Measurements from ENCODE around the gene ATP4A.

ATP4A gene

DNA sequence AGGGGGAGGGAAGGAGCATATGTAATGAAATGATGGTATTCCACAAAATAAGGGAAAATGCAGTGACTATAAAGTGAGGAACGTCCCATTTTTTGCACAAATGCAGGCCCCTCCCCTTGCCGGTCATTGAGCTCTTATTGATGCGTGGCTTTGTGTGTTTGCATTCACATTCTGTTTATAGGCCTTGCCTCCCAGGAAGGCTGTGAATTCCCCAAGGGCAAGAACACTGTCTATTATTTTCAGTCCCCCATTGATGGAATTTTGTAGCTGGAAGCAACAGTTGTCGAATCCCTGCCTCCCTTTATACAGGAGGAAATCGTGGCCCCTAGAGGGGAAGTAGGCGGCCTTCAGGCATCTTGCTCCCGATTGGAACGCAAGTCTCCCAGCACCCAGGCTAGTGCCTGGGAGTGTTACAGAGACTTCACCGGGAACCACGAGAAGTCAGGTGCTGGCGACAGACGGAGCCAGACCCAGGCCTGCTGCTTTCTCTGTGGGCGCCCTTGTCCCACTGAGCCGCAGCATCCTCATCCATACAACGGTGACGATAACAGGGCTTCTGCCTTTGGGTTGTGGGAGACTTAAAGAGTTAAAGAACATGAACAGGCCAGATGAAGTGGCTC is 42.2 kb downstream of the ATP4A start:
- Histone ChIP-seq H3K36me3 (ENCODE audit: low read depth) (no peaks in the 10 kb centered on the region), H3K27ac (ENCODE audit: poor library complexity, severe bottlenecking) (no peak overlapping the region), H3K4me1 (ENCODE audit: insufficient read depth, poor library complexity, severe bottlenecking) (peaks cover 7% of the 10 kb centered on the region), H3K27me3 (ENCODE audit: insufficient read depth, poor library complexity, severe bottlenecking) (no peaks in the 10 kb centered on the region), H3K9me3 (ENCODE audit: severe bottlenecking) (no peaks in the 10 kb centered on the region), H3K4me3 (ENCODE audit: severe bottlenecking) (no peak overlapping the region)
- no peak for DNase-seq (ENCODE audit: low spot score)
- no peak for ATAC-seq (ENCODE audit: low read depth)
- TF ChIP-seq, protein P1, sequence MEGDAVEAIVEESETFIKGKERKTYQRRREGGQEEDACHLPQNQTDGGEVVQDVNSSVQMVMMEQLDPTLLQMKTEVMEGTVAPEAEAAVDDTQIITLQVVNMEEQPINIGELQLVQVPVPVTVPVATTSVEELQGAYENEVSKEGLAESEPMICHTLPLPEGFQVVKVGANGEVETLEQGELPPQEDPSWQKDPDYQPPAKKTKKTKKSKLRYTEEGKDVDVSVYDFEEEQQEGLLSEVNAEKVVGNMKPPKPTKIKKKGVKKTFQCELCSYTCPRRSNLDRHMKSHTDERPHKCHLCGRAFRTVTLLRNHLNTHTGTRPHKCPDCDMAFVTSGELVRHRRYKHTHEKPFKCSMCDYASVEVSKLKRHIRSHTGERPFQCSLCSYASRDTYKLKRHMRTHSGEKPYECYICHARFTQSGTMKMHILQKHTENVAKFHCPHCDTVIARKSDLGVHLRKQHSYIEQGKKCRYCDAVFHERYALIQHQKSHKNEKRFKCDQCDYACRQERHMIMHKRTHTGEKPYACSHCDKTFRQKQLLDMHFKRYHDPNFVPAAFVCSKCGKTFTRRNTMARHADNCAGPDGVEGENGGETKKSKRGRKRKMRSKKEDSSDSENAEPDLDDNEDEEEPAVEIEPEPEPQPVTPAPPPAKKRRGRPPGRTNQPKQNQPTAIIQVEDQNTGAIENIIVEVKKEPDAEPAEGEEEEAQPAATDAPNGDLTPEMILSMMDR (IDR thresholded peaks at IDR 0.05; ENCODE audit: poor library complexity, severe bottlenecking) = no peak

GRCh38 chr19:35519291-35519690 is 44.2 kb downstream of the ATP4A start:
- Histone ChIP-seq H3K27me3 (ENCODE audit: insufficient read depth, poor library complexity, severe bottlenecking) (no peaks in the 10 kb centered on the region), H3K4me1 (ENCODE audit: insufficient read depth, poor library complexity, severe bottlenecking) (peaks cover 7% of the 10 kb centered on the region), H3K36me3 (ENCODE audit: low read depth) (no peaks in the 10 kb centered on the region), H3K4me3 (ENCODE audit: severe bottlenecking) (no peak overlapping the region), H3K9me3 (ENCODE audit: severe bottlenecking) (no peaks in the 10 kb centered on the region), H3K27ac (ENCODE audit: poor library complexity, severe bottlenecking) (peak overlapping the region; percentile 6)
- TF ChIP-seq, protein P1 (IDR thresholded peaks at IDR 0.05; ENCODE audit: poor library complexity, severe bottlenecking) = no peak
- DNase-seq (ENCODE audit: low spot score) (no peak), ATAC-seq (ENCODE audit: low read depth) (peak; percentile 90)

GRCh38 chr19:35518313-35518712 is 45.1 kb downstream of the ATP4A start:
- Histone ChIP-seq H3K4me1 (ENCODE audit: insufficient read depth, poor library complexity, severe bottlenecking) (peaks cover 7% of the 10 kb centered on the region), H3K27ac (ENCODE audit: poor library complexity, severe bottlenecking) (peak overlapping the region; percentile 6), H3K36me3 (ENCODE audit: low read depth) (no peaks in the 10 kb centered on the region), H3K27me3 (ENCODE audit: insufficient read depth, poor library complexity, severe bottlenecking) (no peaks in the 10 kb centered on the region), H3K9me3 (ENCODE audit: severe bottlenecking) (no peaks in the 10 kb centered on the region), H3K4me3 (ENCODE audit: severe bottlenecking) (no peak overlapping the region)
- ATAC-seq (ENCODE audit: low read depth) (peak; percentile 69), DNase-seq (ENCODE audit: low spot score) (no peak)
- TF ChIP-seq, protein P1 (IDR thresholded peaks at IDR 0.05; ENCODE audit: poor library complexity, severe bottlenecking) = no peak

DNA sequence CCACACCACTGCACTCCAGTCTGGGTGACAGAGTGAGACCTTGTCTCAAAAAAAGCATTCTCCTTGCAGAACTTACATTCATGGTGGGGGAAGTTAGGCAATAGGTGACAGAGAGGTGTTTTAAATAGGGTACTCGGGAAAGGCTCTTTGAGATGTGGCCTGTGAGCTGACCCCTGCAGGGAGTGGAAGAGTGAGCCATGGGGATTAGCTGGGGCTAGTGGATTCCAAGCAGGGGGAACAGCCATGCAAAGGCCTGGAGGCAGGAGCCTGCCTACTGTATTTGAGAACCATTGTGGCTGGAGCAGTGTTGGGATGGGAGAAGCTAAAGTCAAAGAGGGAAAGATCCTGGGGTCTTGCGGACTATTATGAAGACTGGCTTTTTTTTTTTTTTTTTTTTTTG is 46.1 kb downstream of the ATP4A start:
- TF ChIP-seq, protein P1 (IDR thresholded peaks at IDR 0.05; ENCODE audit: poor library complexity, severe bottlenecking) = no peak
- ATAC-seq (ENCODE audit: low read depth) = no peak
- no peak for DNase-seq (ENCODE audit: low spot score)
- H3K4me1 ChIP-seq (ENCODE audit: insufficient read depth, poor library complexity, severe bottlenecking) = peaks cover 7% of the 10 kb centered on the region
- H3K36me3 ChIP-seq (ENCODE audit: low read depth) = no peaks in the 10 kb centered on the region
- H3K27ac ChIP-seq (ENCODE audit: poor library complexity, severe bottlenecking) = no peak overlapping the region
- no peaks in the 10 kb centered on the region for H3K27me3 ChIP-seq (ENCODE audit: insufficient read depth, poor library complexity, severe bottlenecking)
- H3K9me3 ChIP-seq (ENCODE audit: severe bottlenecking) = no peaks in the 10 kb centered on the region
- no peak overlapping the region for H3K4me3 ChIP-seq (ENCODE audit: severe bottlenecking)

DNA sequence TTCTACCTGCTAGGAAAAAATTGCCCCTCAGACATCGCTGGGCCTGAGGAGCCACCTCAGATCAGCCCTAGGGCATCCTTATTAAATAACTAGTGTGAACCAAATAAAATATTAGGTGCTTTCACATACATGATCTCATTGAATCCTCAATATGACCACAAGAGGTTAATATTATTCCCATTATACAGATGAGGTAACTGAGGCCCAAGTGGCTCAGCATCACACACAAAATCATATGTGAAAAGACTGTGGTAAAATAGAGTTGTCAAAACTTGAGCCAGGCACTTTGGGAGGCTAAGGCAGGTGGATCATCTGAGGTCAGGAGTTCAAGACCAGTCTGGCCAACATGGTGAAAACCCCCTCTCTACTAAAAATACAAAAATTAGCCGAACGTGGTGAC is 47.1 kb downstream of the ATP4A start:
- peaks cover 7% of the 10 kb centered on the region for H3K4me1 ChIP-seq (ENCODE audit: insufficient read depth, poor library complexity, severe bottlenecking)
- no peak for DNase-seq (ENCODE audit: low spot score)
- no peaks in the 10 kb centered on the region for H3K36me3 ChIP-seq (ENCODE audit: low read depth)
- H3K4me3 ChIP-seq (ENCODE audit: severe bottlenecking) = no peak overlapping the region
- no peak overlapping the region for H3K27ac ChIP-seq (ENCODE audit: poor library complexity, severe bottlenecking)
- H3K9me3 ChIP-seq (ENCODE audit: severe bottlenecking) = no peaks in the 10 kb centered on the region
- TF ChIP-seq, protein P1 (IDR thresholded peaks at IDR 0.05; ENCODE audit: poor library complexity, severe bottlenecking) = no peak
- no peaks in the 10 kb centered on the region for H3K27me3 ChIP-seq (ENCODE audit: insufficient read depth, poor library complexity, severe bottlenecking)
- no peak for ATAC-seq (ENCODE audit: low read depth)
